Osteoblast (primary cell): ENCODE results near the gene CDKN1B. TPM values are rescaled to one million over a fixed set of nuclear protein-coding genes. Genes with fewer than 3 reads are reported as not detected.

Experiments
- DNase-seq: peaks from one replicate; pipeline ENCODE4 v3.0.0; 2011; ENCODE audit warnings: low spot score, mixed read lengths; ENCODE audit not compliant: insufficient read length; ENCODE audit errors: missing footprints
- H2AFZ ChIP-seq: 2 replicates; pipeline ENCODE4 v1.6.0; 2011; ENCODE audit warnings: mild to moderate bottlenecking, low read length
- H3K27ac ChIP-seq: 2 replicates; pipeline ENCODE4 v1.5.1; 2011; ENCODE audit warnings: mild to moderate bottlenecking, low read depth, low read length, moderate library complexity
- H3K27me3 ChIP-seq: 2 replicates; pipeline ENCODE4 v1.6.0; 2012; ENCODE audit warnings: mild to moderate bottlenecking, control low read depth, inconsistent platforms, low read length, moderate library complexity; ENCODE audit not compliant: insufficient read depth
- H3K36me3 ChIP-seq: 2 replicates; pipeline ENCODE4 v1.5.1; 2011; ENCODE audit warnings: mild to moderate bottlenecking, low read length, control low read depth, moderate library complexity; ENCODE audit not compliant: insufficient read depth
- H3K4me1 ChIP-seq: 2 replicates; pipeline ENCODE4 v1.5.1; 2011; ENCODE audit warnings: mild to moderate bottlenecking, low read length, control low read depth, moderate library complexity; ENCODE audit not compliant: insufficient read depth
- H3K4me2 ChIP-seq: 2 replicates; pipeline ENCODE4 v1.6.0; 2011; ENCODE audit warnings: mild to moderate bottlenecking, low read length; ENCODE audit not compliant: insufficient read depth
- H3K4me3 ChIP-seq: fragments of 200-600 bp; sonication (generic); 3 replicates; pipeline ENCODE4 v1.5.1; 2012; ENCODE audit warnings: mild to moderate bottlenecking, low read length, inconsistent platforms; ENCODE audit not compliant: insufficient read depth
- H3K79me2 ChIP-seq: 2 replicates; pipeline ENCODE4 v1.6.0; 2012; ENCODE audit warnings: mild to moderate bottlenecking, low read length, control low read depth, inconsistent platforms; ENCODE audit not compliant: insufficient read depth
- H3K9me3 ChIP-seq: 2 replicates; pipeline ENCODE4 v1.5.1; 2011; ENCODE audit warnings: low read depth, low read length, control low read depth
- H4K20me1 ChIP-seq: 2 replicates; pipeline ENCODE4 v1.6.0; 2012; ENCODE audit warnings: mild to moderate bottlenecking, low read length, control low read depth; ENCODE audit not compliant: insufficient read depth
- CTCF ChIP-seq: IDR thresholded peaks from 2 replicates; pipeline ENCODE4 v1.5.1; 2011; ENCODE audit warnings: mild to moderate bottlenecking, low read depth, low read length, moderate library complexity; ENCODE audit errors: extremely low read depth
- total RNA-seq: library from RNA; depleted of rRNA; stranded (reverse); fragments of >200 nt; gene quantifications from 2 replicates; pipeline ENCODE4 v1.2.3, GENCODE V29; 2012

The CDKN1B gene
- total RNA-seq, 1 donor: 52.8 TPM

DNA sequence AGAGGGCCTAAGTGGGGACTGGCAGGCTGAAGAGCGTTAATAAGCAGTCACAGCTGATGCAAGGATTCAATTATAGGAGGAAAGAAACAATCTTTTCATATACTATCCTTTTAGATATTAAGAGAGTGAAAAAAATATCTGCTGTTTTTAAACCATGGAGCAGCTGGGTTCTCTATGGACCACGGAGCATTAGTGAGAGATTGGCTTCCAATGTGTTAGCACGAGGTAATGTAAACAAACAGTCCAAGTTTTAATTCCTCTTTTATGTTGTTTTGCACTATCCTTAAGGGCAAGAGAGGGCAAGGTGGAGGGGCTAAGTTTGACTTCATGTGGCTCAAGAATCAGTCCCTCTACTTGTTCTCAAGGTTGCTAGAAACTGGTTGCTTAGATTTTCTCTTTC lies 30.9 kb downstream of the CDKN1B start:
- H3K4me1 ChIP-seq: peaks cover 22% of the 10 kb centered on the region
- no peaks in the 10 kb centered on the region for H4K20me1 ChIP-seq
- H3K27me3 ChIP-seq: no peaks in the 10 kb centered on the region
- no peak overlapping the region for H3K4me2 ChIP-seq
- peaks cover 8% of the 10 kb centered on the region for H3K36me3 ChIP-seq
- H3K9me3 ChIP-seq: no peaks in the 10 kb centered on the region
- H3K79me2 ChIP-seq: peaks cover 56% of the 10 kb centered on the region
- H3K4me3 ChIP-seq: no peak overlapping the region
- H2AFZ ChIP-seq: peak overlapping the region; percentile 35
- DNase-seq: no peak
- no peak for TF ChIP-seq CTCF
- peak overlapping the region; percentile 13 for H3K27ac ChIP-seq

- peak overlapping the region; percentile 89 for H3K4me2 ChIP-seq
Observed at GRCh38 chr12:12749433-12749832, 32.3 kb downstream of the CDKN1B start.

DNA sequence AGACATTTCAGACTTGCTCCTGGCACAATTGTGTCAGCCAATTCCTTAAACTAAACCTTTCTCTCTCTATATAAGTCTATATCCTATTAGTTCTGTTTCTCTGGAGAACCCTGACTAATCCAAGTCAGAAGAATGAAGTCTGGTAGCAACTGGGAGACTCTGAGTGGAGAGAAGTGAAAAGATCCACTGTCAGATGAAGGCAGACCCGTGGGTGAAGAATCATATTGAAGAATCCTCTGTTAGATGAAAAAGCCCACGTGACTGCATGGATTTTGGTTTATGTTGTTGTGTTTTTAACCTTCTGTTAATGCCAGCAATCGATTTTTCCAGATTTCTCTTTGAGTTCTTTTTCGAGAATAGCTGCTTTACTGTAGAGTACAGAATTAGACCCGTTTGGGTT lies 38.8 kb downstream of the CDKN1B start:
- H3K4me3 ChIP-seq: no peak overlapping the region
- H3K9me3 ChIP-seq: no peaks in the 10 kb centered on the region
- peak overlapping the region; percentile 50 for H3K27ac ChIP-seq
- peaks cover 21% of the 10 kb centered on the region for H3K4me1 ChIP-seq
- no peak overlapping the region for H3K4me2 ChIP-seq
- H3K79me2 ChIP-seq: peaks cover 26% of the 10 kb centered on the region
- peaks cover 7% of the 10 kb centered on the region for H3K36me3 ChIP-seq
- TF ChIP-seq CTCF: no peak
- peak overlapping the region; percentile 67 for H2AFZ ChIP-seq
- DNase-seq: no peak
- H4K20me1 ChIP-seq: no peaks in the 10 kb centered on the region
- H3K27me3 ChIP-seq: no peaks in the 10 kb centered on the region

More at GRCh38 chr12:12749433-12749832, 32.3 kb downstream of the CDKN1B start:
- Histone ChIP-seq H3K4me1 (peaks cover 22% of the 10 kb centered on the region), H3K27me3 (no peaks in the 10 kb centered on the region), H3K79me2 (peaks cover 48% of the 10 kb centered on the region), H2AFZ (peak overlapping the region; percentile 62), H4K20me1 (no peaks in the 10 kb centered on the region), H3K4me3 (peak overlapping the region; percentile 76), H3K9me3 (no peaks in the 10 kb centered on the region), H3K36me3 (peaks cover 8% of the 10 kb centered on the region), H3K27ac (peak overlapping the region; percentile 98)
- peak; percentile 80 for DNase-seq
- TF ChIP-seq CTCF: no peak

DNA sequence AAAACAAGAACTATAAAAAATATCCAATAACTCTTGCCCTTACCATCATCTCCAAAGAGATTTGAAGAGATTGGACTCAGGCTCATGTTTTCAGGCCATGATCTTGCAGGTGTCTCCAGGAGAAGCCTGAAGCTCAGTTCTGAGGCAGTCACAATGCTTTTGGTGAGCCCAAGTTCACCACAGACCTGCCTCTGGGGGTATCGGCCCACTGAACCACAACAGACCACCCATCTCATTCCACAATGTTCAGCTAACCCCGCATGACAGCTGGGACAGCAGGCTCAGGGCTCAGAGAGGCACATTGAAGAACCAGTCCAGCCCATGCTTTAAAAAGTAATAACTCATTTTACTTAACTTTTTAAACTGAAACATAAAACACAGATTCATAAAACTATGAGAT lies 40.0 kb downstream of the CDKN1B start:
- H3K9me3 ChIP-seq: no peaks in the 10 kb centered on the region
- H2AFZ ChIP-seq: peak overlapping the region; percentile 43
- no peaks in the 10 kb centered on the region for H4K20me1 ChIP-seq
- peak overlapping the region; percentile 99 for H3K27ac ChIP-seq
- H3K79me2 ChIP-seq: peaks cover 26% of the 10 kb centered on the region
- no peak overlapping the region for H3K4me3 ChIP-seq
- H3K4me2 ChIP-seq: no peak overlapping the region
- DNase-seq: no peak
- peaks cover 21% of the 10 kb centered on the region for H3K4me1 ChIP-seq
- TF ChIP-seq CTCF: no peak
- no peaks in the 10 kb centered on the region for H3K27me3 ChIP-seq
- H3K36me3 ChIP-seq: no peaks in the 10 kb centered on the region
